Mesendoderm (in vitro differentiated cells): ENCODE results near the gene PKNOX2.
A peak's percentile ranks its signal among the peaks of the same experiment; 100 is the strongest.

Source experiments
- DNase-seq: peaks from one replicate; pipeline ENCODE4 v3.0.0; 2013
- H2AK5ac ChIP-seq: 2 replicates; pipeline ENCODE4 v1.6.1; 2013; ENCODE audit warnings: low read length, inconsistent platforms
- H2BK120ac ChIP-seq: 2 replicates; pipeline ENCODE4 v1.6.1; 2013; ENCODE audit warnings: low read depth, mild to moderate bottlenecking, low read length, moderate library complexity, mixed read lengths
- H2BK15ac ChIP-seq: replicated peaks from 2 replicates; pipeline ENCODE4 v1.6.1; 2013; ENCODE audit warnings: low read depth, mild to moderate bottlenecking, moderate library complexity
- H2BK5ac ChIP-seq: 2 replicates; pipeline ENCODE4 v1.6.1; 2013; ENCODE audit warnings: low read length, inconsistent platforms
- H3K18ac ChIP-seq: 2 replicates; pipeline ENCODE4 v1.6.1; 2013; ENCODE audit warnings: mild to moderate bottlenecking, low read length, mixed read lengths
- H3K23ac ChIP-seq: one replicate; pipeline ENCODE4 v1.6.1; 2013; ENCODE audit warnings: low read length
- H3K27ac ChIP-seq: 2 replicates; pipeline ENCODE4 v1.5.1; 2013; ENCODE audit warnings: low read depth, mild to moderate bottlenecking, inconsistent platforms, low read length, moderate library complexity
- H3K27me3 ChIP-seq: 2 replicates; pipeline ENCODE4 v1.6.1; 2013; ENCODE audit warnings: low read length, control low read depth, mild to moderate bottlenecking, inconsistent platforms; ENCODE audit not compliant: insufficient read depth, poor library complexity
- H3K36me3 ChIP-seq: 2 replicates; pipeline ENCODE4 v1.6.1; 2013; ENCODE audit warnings: low read length, inconsistent platforms; ENCODE audit not compliant: control insufficient read depth, insufficient read depth
- H3K4ac ChIP-seq: one replicate; pipeline ENCODE4 v1.6.1; 2013; ENCODE audit warnings: low read depth, mild to moderate bottlenecking, low read length, moderate library complexity
- H3K4me1 ChIP-seq: 2 replicates; pipeline ENCODE4 v1.6.1; 2013; ENCODE audit warnings: low read depth, low read length, inconsistent platforms; ENCODE audit not compliant: control insufficient read depth
- H3K4me2 ChIP-seq: 2 replicates; pipeline ENCODE4 v1.6.1; 2013; ENCODE audit warnings: low read length
- H3K4me3 ChIP-seq: 2 replicates; pipeline ENCODE4 v1.5.1; 2013; ENCODE audit warnings: mild to moderate bottlenecking, low read length
- H3K56ac ChIP-seq: one replicate; pipeline ENCODE4 v1.6.1; 2013; ENCODE audit warnings: low read length
- H3K79me1 ChIP-seq: 2 replicates; pipeline ENCODE4 v1.6.1; 2013; ENCODE audit warnings: low read length, inconsistent platforms
- H3K79me2 ChIP-seq: 2 replicates; pipeline ENCODE4 v1.6.1; 2013; ENCODE audit warnings: mild to moderate bottlenecking, low read length; ENCODE audit not compliant: control insufficient read depth, insufficient read depth
- H3K9ac ChIP-seq: 2 replicates; pipeline ENCODE4 v1.6.1; 2013; ENCODE audit warnings: low read length, inconsistent platforms
- H4K5ac ChIP-seq: one replicate; pipeline ENCODE4 v1.6.1; 2013; ENCODE audit warnings: low read length
- H4K8ac ChIP-seq: one replicate; pipeline ENCODE4 v1.6.1; 2013; ENCODE audit warnings: low read depth, mild to moderate bottlenecking, control low read depth, low read length, moderate library complexity
- WGBS: extraction: QIAGEN DNeasy Blood & Tissue Kit; methylation state at CpG from one replicate; pipeline ENCODE4 v1.1.7; 2013; ENCODE audit warnings: low lambda C conversion rate, missing lambda C conversion rate; ENCODE audit not compliant: insufficient coverage; ENCODE audit errors: extremely low coverage; 5-methylcytosine and 5-hydroxymethylcytosine counted together

PKNOX2 gene

DNA sequence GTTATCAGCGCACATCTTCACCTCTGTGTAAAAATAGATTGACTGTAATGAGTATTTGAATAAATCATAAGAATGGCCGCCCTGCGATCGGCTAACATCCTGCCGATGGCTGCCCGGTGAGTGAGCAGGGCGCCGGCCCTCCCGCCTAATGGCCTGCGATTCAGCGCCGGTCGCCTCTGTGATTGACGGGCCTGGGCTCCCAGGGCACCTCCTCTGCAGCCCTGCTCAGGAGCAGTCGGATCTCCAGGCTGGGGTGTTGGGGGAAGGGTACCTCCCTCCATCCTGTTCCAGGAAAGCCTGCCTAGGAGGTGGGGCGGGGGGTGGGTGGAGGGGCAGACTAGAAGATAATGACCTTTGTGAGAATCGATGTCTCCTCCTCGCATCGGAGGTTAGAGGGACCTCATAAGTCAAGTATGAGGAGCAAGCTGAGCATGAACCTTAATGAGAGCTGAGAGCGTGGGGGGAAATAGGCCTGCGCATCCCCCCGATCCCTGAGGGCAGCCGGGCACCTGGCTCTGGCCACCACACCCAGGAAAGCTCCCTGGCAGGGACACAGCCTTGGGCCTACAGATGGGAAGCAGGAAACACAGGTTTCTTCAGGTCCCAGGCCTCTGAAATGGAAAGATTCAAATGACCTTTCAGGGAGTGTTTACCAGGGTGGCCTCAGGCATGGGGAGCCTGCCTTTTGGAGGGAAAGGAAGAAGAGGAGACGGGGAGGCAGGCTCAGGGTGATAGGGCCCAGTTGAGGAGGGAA, 71.7 kb downstream of the PKNOX2 start:
- no peaks in the 10 kb centered on the region for H3K36me3 ChIP-seq
- no peak overlapping the region for H2AK5ac ChIP-seq
- no peak overlapping the region for H3K4me3 ChIP-seq
- no peaks in the 10 kb centered on the region for H3K79me2 ChIP-seq
- H2BK120ac ChIP-seq: no peak overlapping the region
- peak overlapping the region; percentile 6 for H3K56ac ChIP-seq
- no peak overlapping the region for H2BK15ac ChIP-seq
- peak; percentile 55 for DNase-seq
- WGBS: no CpG with 5 or more reads among the region's 24 CpGs
- H3K4me1 ChIP-seq: peaks cover 19% of the 10 kb centered on the region
- no peak overlapping the region for H3K18ac ChIP-seq
- no peak overlapping the region for H2BK5ac ChIP-seq
- H3K27ac ChIP-seq: no peak overlapping the region
- H3K4ac ChIP-seq: no peak overlapping the region
- H3K79me1 ChIP-seq: no peaks in the 10 kb centered on the region
- no peak overlapping the region for H4K8ac ChIP-seq
- no peak overlapping the region for H3K23ac ChIP-seq
- H3K27me3 ChIP-seq: no peaks in the 10 kb centered on the region
- H3K9ac ChIP-seq: no peak overlapping the region
- no peak overlapping the region for H3K4me2 ChIP-seq
- no peak overlapping the region for H4K5ac ChIP-seq

GRCh38 chr11:125239585-125240560, 75.3 kb downstream of the PKNOX2 start:
- no peak overlapping the region for H2BK15ac ChIP-seq
- H2AK5ac ChIP-seq: peak overlapping the region; percentile 34
- H2BK5ac ChIP-seq: peak overlapping the region; percentile 60
- no peaks in the 10 kb centered on the region for H3K36me3 ChIP-seq
- H3K56ac ChIP-seq: peak overlapping the region; percentile 74
- H4K5ac ChIP-seq: peak overlapping the region; percentile 23
- WGBS: no CpG with 5 or more reads among the region's 26 CpGs
- H3K4me1 ChIP-seq: peaks cover 19% of the 10 kb centered on the region
- H4K8ac ChIP-seq: no peak overlapping the region
- peak; percentile 79 for DNase-seq
- no peaks in the 10 kb centered on the region for H3K79me2 ChIP-seq
- H3K79me1 ChIP-seq: no peaks in the 10 kb centered on the region
- H2BK120ac ChIP-seq: no peak overlapping the region
- H3K9ac ChIP-seq: peak overlapping the region; percentile 29
- no peak overlapping the region for H3K27ac ChIP-seq
- no peak overlapping the region for H3K23ac ChIP-seq
- H3K4me2 ChIP-seq: no peak overlapping the region
- H3K4ac ChIP-seq: no peak overlapping the region
- H3K27me3 ChIP-seq: no peaks in the 10 kb centered on the region
- H3K18ac ChIP-seq: peak overlapping the region; percentile 34
- no peak overlapping the region for H3K4me3 ChIP-seq

- Histone ChIP-seq H2BK120ac (no peak overlapping the region), H3K4me1 (peaks cover 13% of the 10 kb centered on the region), H3K23ac (peak overlapping the region; percentile 24), H4K8ac (no peak overlapping the region), H4K5ac (no peak overlapping the region), H2BK15ac (no peak overlapping the region), H3K56ac (peak overlapping the region; percentile 74), H3K27me3 (no peaks in the 10 kb centered on the region), H3K79me1 (no peaks in the 10 kb centered on the region), H3K79me2 (no peaks in the 10 kb centered on the region), H3K18ac (peak overlapping the region; percentile 34), H3K9ac (no peak overlapping the region), H3K36me3 (no peaks in the 10 kb centered on the region), H2BK5ac (no peak overlapping the region), H3K27ac (no peak overlapping the region), H2AK5ac (no peak overlapping the region), H3K4me3 (no peak overlapping the region), H3K4me2 (no peak overlapping the region), H3K4ac (no peak overlapping the region)
- DNase-seq: no peak
- WGBS: no CpG with 5 or more reads among the region's 5 CpGs
Measured at GRCh38 chr11:125241104-125241503, 76.6 kb downstream of the PKNOX2 start.

DNA sequence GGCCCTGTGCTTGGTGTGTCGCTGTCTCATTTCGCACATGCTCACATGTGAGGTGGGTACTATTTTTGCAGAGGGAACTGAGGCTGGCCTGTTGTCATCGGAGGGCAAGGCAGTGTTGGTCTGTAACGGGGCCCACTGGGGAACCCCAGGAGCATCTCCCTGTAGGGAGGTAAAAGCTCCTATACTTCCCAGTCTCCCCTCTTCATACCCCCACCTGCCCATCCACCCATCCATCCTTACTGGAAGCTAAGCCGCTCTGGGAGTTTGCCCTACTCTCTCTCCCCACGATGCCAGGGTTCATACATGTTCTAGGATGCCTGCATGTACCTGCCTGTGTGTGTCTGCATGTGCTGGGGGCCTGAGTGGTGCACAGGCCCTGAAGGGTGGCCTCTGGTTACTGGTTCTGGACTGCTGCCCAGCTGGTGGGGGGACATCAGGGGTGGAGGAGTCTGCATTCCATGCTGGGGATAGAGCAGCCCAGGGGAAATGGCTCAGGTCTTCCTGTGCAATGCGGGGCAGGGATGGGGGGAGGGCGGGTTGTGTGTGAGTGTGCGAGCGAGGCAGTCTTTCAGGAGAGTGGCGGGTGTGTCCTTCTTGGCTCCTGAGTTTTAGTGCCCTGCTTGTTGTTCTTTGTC, 77.7 kb downstream of the PKNOX2 start:
- Histone ChIP-seq H2BK15ac (no peak overlapping the region), H3K4me1 (peaks cover 13% of the 10 kb centered on the region), H3K27ac (no peak overlapping the region), H4K8ac (no peak overlapping the region), H3K9ac (no peak overlapping the region), H3K18ac (no peak overlapping the region), H2AK5ac (no peak overlapping the region), H3K4me2 (no peak overlapping the region), H4K5ac (no peak overlapping the region), H3K4me3 (no peak overlapping the region), H3K79me1 (no peaks in the 10 kb centered on the region), H3K56ac (no peak overlapping the region), H3K27me3 (no peaks in the 10 kb centered on the region), H3K36me3 (no peaks in the 10 kb centered on the region), H3K79me2 (no peaks in the 10 kb centered on the region), H2BK120ac (no peak overlapping the region), H3K23ac (no peak overlapping the region), H3K4ac (no peak overlapping the region), H2BK5ac (no peak overlapping the region)
- no peak for DNase-seq
- WGBS: no CpG with 5 or more reads among the region's 11 CpGs

DNA sequence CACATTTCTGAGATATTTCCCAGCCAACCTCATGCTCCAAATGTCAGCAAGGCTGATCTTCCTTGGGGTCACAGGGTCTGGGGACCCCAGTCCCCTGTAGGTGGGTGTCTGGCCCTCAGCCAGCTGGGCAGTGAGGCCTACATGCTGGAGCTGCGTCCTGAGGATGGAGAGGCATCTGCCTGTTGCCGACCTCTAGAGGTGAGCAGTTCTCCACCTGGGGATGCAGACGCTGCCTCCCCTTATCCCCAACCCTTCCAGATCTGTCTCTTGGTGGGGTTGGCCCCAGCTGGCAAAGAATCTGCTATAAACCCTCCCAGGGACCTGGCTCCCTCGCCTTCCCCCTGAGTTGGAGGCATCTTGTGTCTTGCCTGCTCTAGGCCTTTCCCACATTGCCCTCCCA, 79.6 kb downstream of the PKNOX2 start:
- Histone ChIP-seq H3K27ac (no peak overlapping the region), H2BK120ac (no peak overlapping the region), H4K5ac (no peak overlapping the region), H3K4ac (no peak overlapping the region), H2BK5ac (no peak overlapping the region), H3K4me3 (no peak overlapping the region), H4K8ac (no peak overlapping the region), H3K56ac (no peak overlapping the region), H3K4me2 (no peak overlapping the region), H3K4me1 (peaks cover 13% of the 10 kb centered on the region), H3K9ac (no peak overlapping the region), H2AK5ac (no peak overlapping the region), H3K79me1 (no peaks in the 10 kb centered on the region), H3K79me2 (no peaks in the 10 kb centered on the region), H3K36me3 (no peaks in the 10 kb centered on the region), H2BK15ac (no peak overlapping the region), H3K27me3 (no peaks in the 10 kb centered on the region), H3K18ac (no peak overlapping the region), H3K23ac (no peak overlapping the region)
- no CpG with 5 or more reads among the region's 4 CpGs for WGBS
- no peak for DNase-seq
